GM18508 (cell line): ENCODE results near the gene ZBTB7C.

Experiments used
- ATAC-seq: cut with Tn5 transposase; IDR thresholded peaks from one replicate; pipeline ENCODE4 v1.9.1; 2021; ENCODE audit warnings: moderate number of reproducible peaks; ENCODE audit not compliant: insufficient read depth, unreplicated experiment

Gene ZBTB7C

DNA sequence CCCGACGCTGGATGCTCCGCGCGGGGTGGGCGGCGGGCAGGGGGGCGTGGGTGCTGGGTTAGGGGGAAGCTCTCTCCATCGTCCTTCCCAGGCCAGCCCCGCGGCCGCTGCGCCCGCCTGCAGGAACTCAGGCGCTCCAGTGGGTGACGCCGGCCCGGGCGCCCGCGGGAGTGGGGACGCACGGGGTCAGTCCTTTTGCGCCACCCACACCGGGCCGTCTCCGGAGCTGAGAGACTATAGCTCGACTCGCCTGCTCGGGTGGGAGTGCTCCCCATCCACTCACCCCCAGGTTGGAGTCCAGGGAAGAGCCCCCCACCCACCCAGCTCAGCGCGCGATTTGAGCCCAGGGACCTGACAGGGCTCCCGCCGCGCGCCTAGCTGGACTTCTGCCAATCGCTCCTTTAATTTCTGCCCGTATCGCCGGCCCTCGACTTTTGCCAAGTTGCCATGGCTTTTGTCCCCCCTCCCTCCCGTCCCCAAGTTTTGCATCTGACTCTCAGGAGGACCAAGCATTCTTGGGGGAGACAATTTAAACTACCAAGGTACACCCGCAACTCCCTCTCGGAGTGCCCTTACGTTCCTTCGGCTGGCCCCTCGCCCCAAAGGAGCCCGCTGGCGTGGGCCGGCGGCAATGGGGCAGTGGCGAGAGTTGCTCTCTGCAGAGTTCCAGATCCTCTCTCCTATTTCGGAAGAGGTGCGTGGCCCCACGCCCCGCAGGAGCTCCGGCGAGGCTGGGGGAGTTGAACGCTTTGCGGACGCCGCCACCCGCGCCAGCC lies 272.9 kb downstream of the ZBTB7C start:
- ATAC-seq = no peak

DNA sequence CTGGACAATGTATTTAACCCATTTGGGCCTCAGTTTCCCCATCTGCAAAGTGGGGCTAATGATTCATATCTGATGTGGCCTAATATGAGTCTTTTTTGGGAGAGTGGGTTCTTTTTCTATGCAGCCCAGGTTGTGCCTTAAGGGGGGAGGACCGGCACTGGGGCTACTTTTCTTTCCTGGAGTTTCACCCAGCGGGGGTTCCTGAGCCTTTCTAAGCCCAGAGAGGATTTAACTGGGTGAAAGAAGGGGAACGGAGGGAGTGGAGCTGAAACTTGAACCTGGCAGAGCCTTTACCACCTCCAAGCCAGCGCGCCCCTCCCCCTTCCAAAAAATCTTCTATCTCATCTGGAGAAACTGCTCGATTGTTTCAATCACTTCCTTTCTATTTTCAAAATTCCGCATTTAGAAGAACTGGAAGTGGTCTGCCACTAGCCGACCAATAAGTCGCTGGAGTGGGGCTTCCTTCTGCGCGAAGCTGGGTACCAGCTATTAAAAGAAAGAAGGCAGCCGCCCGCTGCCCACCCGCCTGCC lies 273.7 kb downstream of the ZBTB7C start:
- no peak for ATAC-seq

- no peak for ATAC-seq
These were observed 274.6 kb downstream of the ZBTB7C start for GRCh38 chr18:48134609-48135008.

DNA sequence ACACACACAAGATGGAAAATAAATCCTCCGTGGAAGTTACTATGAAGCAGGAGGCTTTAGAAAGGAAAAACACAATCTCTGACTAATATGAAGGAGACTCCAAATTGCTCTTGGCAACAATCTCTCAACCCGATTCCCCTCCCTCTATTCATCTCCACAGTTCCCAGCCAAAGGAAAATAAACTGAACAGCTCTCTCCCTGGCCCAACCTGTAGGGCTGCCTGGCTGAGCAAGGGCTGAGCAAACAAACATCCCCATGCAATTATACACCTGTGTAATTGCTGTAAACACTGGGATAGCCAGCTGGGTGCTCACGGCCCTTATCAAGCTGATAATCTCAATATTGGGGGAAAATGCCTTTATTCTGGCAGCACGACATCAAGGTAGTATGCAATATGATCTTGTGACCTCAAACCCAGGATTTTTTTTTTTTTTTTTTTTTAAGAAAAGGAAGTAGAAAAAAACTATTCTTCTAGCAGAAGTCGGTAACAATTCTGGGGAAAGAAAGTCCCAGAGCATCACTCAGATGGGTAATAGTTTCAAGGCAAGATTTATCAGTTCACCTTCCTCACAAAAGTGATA lies 275.4 kb downstream of the ZBTB7C start:
- no peak for ATAC-seq

GRCh38 chr18:48132797-48133655 lies 276.2 kb downstream of the ZBTB7C start:
- ATAC-seq = no peak

DNA sequence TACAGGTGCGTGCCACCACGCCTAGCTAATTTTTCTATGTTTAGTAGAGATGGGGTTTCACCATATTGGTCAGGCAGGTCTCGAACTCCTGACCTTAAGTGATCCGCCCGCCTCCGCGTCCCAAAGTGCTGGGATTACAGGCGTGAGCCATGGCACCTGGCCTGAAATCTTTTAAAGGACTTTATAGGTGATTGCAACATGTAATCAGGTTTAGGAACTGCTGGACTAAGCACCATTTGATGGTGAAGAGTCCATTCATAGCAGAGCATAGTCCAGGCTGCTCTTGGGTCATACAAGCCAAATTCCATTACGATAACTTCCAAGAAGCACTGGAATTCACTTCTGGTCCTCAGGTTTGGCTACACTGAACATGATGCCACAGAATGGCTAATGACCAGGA lies 278.1 kb downstream of the ZBTB7C start:
- ATAC-seq = no peak

DNA sequence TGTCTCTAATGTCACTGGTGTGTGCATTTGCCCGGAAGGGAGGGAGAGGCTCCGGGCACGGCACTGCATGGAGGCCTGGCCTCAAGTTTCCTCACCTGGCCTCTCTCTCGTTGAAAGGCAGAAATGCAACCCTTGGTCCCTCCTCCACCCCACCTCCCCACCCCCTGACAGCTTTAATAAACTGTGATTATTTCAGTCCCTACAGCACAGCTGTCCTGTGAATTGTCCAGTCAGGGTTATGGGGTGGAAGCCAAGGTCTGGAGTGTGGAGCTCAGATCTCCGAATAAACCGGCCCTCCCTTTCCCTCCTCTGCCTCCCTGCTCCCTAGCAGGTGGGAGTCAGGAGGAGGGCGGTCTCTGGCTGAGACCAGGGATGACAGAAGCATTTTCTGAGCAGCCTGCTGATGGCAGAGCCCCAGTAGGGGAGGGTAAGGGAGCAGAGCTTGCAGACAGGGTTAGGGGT lies 279.5 kb downstream of the ZBTB7C start:
- no peak for ATAC-seq

GRCh38 chr18:48127606-48128005 lies 281.6 kb downstream of the ZBTB7C start:
- no peak for ATAC-seq

DNA sequence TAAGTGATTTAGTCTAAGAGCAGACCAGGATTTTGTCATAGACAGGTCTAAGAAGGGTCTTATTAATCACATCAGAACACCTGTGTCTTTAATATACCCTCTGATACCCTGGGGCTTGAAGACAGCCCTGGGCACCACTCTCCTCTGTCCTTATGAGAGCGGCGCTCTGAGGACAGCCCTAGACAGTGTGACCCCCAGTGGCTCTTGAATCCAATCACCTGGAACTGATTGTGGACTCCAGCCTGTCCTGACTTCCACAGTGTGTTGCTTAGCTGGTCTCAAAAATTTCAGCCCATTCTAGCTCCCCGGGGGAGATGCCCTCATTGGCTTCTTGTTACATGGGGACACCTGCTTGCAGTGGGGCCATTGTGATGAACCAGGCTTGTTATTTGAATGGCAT lies 282.9 kb downstream of the ZBTB7C start:
- no peak for ATAC-seq

- ATAC-seq = no peak
These were observed 283.5 kb downstream of the ZBTB7C start for GRCh38 chr18:48125724-48126123.

DNA sequence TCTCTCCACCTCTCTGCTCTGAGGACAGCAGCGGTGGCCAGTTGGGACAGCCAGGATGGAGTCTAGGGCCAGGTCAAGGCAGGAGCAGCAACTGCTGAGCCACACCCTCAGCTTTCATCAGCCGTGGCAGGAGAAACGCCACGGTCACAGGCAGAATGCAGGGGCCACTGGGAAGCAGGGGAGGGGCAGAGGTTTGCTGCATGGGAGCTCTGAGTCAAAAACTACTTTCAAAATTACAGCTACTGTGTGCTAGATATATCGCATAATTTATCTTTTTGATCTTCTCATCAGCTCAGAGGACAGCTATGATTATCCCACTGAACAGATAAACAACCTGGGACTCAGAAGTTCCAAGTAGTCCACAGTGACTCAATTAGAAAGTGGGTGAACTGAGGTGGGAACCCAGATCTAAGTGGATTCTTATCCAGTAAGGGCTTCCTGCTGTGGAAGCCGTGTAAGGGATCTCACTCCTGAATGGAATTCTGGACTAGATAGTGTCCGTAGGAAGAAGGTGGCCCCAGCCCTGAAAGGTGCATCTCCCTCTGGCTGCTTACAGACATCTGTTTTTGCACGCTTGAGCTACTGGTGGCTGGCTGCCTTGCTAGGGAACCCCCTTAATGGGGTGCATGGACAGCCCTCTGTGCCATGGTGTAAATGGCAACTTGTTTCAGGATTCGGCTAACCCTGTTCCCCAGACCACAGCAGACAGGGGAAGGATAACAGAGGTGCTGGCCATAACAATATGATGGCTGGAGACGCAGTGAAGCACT lies 284.1 kb downstream of the ZBTB7C start:
- ATAC-seq = no peak

DNA sequence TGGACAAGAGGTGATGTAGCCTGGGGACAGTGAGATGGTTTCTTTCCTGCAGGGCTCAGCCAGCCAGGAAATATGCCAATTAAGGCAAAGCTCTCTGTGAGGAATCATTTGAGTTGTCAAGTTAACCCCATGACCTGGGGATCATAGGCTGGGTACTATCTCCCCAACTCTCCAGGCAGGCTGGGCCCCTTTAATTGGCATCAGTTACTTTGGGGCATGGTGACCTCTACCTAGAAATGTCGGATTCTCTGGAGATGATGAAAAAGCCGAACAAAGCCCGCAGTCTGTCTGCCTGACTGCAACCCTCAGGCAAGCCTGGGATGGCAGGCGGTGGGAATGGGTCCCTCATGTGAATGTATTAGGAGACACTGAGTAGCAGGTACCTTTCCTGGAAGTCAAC lies 285.2 kb downstream of the ZBTB7C start:
- ATAC-seq = no peak

- ATAC-seq = no peak
These were observed 285.9 kb downstream of the ZBTB7C start for GRCh38 chr18:48123324-48123723.

DNA sequence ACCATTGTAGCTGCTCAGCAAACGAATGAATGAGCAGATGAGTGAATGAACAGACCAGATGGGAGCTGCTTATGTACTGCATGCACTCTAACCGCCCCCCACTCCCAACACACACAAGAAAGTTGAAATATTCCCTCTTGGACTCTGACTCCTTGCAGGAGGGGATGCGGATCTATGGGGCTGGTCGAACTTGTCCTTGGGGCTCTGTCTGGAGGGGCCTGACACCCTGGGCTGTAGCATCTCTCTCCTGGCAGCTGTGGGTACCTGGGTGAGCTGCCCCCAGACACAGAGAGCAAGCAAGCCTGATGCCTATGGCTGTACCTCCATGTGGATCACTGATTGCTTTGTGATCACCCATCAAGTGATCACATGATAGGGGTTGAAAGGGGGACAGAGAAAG lies 286.4 kb downstream of the ZBTB7C start:
- ATAC-seq = no peak

GRCh38 chr18:48122376-48122775 lies 286.8 kb downstream of the ZBTB7C start:
- no peak for ATAC-seq

DNA sequence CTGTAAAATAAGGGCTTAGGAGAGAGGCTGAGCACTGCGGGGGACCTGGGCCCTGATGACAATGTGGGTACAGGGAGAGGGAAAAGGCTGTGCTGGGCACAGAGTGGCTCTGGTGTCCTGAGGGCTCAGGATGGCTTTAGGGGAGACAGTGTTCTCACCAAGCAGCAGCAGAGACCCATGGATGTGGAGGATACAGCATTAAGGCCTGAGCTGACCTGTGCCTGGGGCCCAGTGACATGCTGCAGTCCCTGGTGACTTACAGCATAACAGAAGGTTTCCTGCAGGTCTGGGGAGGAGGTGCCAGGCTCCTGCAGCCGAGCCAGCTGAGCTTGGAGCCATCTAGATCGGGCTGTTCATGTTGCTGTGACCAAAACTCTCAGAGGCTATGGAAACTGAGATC lies 287.4 kb downstream of the ZBTB7C start:
- ATAC-seq = no peak

- ATAC-seq = no peak
These were observed 290.0 kb downstream of the ZBTB7C start for GRCh38 chr18:48119204-48119603.

- no peak for ATAC-seq
These were observed 292.1 kb downstream of the ZBTB7C start for GRCh38 chr18:48116873-48117630.

DNA sequence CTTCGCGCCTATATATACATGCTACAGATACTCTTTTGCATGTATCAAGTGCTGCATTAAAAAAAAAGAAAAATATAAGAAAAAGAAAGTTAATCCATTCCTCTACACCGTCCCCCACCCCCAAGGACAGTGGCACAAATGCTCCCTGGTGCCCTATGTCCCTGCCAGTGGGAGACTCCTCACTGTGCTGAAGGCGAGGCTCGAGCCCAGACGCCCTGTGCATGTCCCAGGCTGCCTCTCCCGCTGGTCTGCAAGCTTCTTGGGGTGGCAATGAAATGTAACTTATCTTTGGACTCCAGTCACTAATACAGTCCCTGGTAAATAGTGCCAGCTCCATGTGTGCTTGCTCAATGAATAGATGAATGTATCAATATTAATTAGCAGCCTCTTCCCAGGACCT lies 293.2 kb downstream of the ZBTB7C start:
- no peak for ATAC-seq
